ENCODE results near the gene NEK2. TPM values are rescaled to one million over a fixed set of nuclear protein-coding genes. Genes with fewer than 3 reads are reported as not detected.

The NEK2 gene
- total RNA-seq, 3 donors from 2014 or later (not counting 1 experiment from before 2014, with no cell fraction given), result 0.78 to 1.0 (median 0.99) TPM

- no peak overlapping the region for H3K27ac ChIP-seq (ENCODE audit: low read length)
- no peak overlapping the region for H3K4me3 ChIP-seq (ENCODE audit: low read length)
- H3K36me3 ChIP-seq (ENCODE audit: control insufficient read depth, insufficient read depth, low read length), result no peaks in the 10 kb centered on the region
- H3K36me3 Mint-ChIP-seq, result no peaks in the 10 kb centered on the region
- no peaks in the 10 kb centered on the region for H3K4me1 ChIP-seq (ENCODE audit: control insufficient read depth, insufficient read depth, low read length)
- ATAC-seq, result no peak
- no peaks in the 10 kb centered on the region for H3K9me3 ChIP-seq (ENCODE audit: control insufficient read depth, insufficient read depth, low read length)
- DNase-seq, result no peak
- intact Hi-C loops (cut with micrococcal nuclease), result no loop called here
- no peaks in the 10 kb centered on the region for H3K27me3 ChIP-seq (ENCODE audit: control insufficient read depth, insufficient read depth, low read length)
- 33% methylated on average over 1 of the region's 3 CpGs for WGBS (ENCODE audit: insufficient coverage)
- no peak overlapping the region for H3K4me3 Mint-ChIP-seq
- H3K4me1 Mint-ChIP-seq, result no peaks in the 10 kb centered on the region
- no peak overlapping the region for H3K27ac Mint-ChIP-seq
- H3K9me3 Mint-ChIP-seq, result no peaks in the 10 kb centered on the region
- TF ChIP-seq CTCF (IDR thresholded peaks at IDR 0.05), result no peak
- H3K27me3 Mint-ChIP-seq (ENCODE audit: low read depth in 2 of 2), result peaks cover 0 to 2% of the 10 kb centered on the region in 2 donors
These were observed 51.9 kb downstream of the NEK2 start for GRCh38 chr1:211623515-211623914.

DNA sequence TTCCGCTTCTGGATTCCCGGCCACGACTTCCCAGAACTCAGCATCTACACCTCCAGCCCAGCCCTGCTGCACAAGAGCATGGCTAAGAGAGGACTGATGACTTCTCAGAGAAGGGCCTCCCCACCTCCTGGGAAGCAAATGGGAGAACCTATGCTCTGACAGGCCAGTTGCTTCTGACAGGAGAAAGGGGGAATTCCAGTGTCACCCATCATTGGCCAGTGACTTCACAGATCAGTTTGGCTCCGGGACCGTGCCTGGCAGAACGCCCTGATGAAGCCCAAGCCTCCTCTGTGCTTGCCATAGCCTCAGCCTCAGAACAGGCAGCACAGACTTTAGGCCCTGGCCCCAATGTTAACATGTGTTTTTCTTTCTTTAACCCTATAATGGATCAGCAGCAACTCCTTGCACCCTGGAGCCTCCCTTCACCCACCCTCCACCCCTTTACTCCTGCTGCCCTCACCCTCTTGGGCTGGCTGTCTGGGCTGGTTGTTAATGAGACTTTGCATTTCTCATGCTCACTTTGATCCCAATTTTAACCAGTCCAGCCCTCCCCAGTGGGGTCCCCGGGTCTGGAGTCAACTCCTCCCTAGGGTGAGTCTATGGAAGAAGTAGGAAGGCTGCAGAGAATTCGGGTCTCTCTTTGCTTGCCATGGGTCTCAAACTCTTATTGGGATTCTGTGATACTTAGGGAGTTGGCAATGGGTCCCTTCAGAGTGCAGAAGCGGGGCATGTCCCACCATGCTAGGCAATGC, 53.8 kb downstream of the NEK2 start:
- DNase-seq (no peak), ATAC-seq (no peak)
- H3K27ac ChIP-seq (ENCODE audit: low read length), result no peak overlapping the region
- H3K9me3 ChIP-seq (ENCODE audit: control insufficient read depth, insufficient read depth, low read length), result no peaks in the 10 kb centered on the region
- H3K4me3 ChIP-seq (ENCODE audit: low read length), result no peak overlapping the region
- Mint-ChIP-seq H3K36me3 (no peaks in the 10 kb centered on the region), H3K27ac (no peak overlapping the region), H3K4me3 (no peak overlapping the region), H3K27me3 (ENCODE audit: low read depth in 2 of 2) (peaks cover 0 to 2% of the 10 kb centered on the region in 2 donors), H3K9me3 (no peaks in the 10 kb centered on the region), H3K4me1 (no peaks in the 10 kb centered on the region)
- H3K36me3 ChIP-seq (ENCODE audit: control insufficient read depth, insufficient read depth, low read length), result no peaks in the 10 kb centered on the region
- no peaks in the 10 kb centered on the region for H3K4me1 ChIP-seq (ENCODE audit: control insufficient read depth, insufficient read depth, low read length)
- TF ChIP-seq CTCF (IDR thresholded peaks at IDR 0.05), result no peak
- intact Hi-C loops (cut with micrococcal nuclease), result no loop called here
- H3K27me3 ChIP-seq (ENCODE audit: control insufficient read depth, insufficient read depth, low read length), result no peaks in the 10 kb centered on the region
- WGBS (ENCODE audit: insufficient coverage), result 87% methylated on average over 7 of the region's 9 CpGs

DNA sequence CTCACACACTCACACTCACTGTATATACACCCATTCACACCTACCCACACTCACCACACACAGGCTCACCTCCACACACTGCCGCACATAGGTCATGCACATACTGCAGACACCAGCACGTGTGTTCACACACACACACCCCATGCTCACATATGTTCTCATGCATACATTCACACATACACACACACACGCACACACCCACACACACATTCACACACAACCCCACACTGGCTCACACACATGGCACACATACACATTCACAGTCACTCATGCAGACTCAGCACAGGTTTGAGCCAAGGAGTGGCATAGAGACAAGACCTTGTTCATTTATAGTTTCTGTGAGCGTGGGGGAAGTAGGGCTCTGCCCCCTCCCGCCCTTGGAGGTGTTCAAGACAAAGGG, 55.3 kb downstream of the NEK2 start:
- TF ChIP-seq CTCF (IDR thresholded peaks at IDR 0.05), result no peak
- Histone ChIP-seq H3K27me3 (ENCODE audit: control insufficient read depth, insufficient read depth, low read length) (no peaks in the 10 kb centered on the region), H3K27ac (ENCODE audit: low read length) (no peak overlapping the region), H3K9me3 (ENCODE audit: control insufficient read depth, insufficient read depth, low read length) (no peaks in the 10 kb centered on the region), H3K4me3 (ENCODE audit: low read length) (no peak overlapping the region), H3K4me1 (ENCODE audit: control insufficient read depth, insufficient read depth, low read length) (no peaks in the 10 kb centered on the region), H3K36me3 (ENCODE audit: control insufficient read depth, insufficient read depth, low read length) (no peaks in the 10 kb centered on the region)
- whole genome bisulfite sequencing (ENCODE audit: insufficient coverage), result 87% methylated on average over 5 of the region's 5 CpGs
- DNase-seq (no peak), ATAC-seq (no peak)
- no peak overlapping the region for H3K4me3 Mint-ChIP-seq
- H3K9me3 Mint-ChIP-seq, result no peaks in the 10 kb centered on the region
- peaks cover 0 to 2% of the 10 kb centered on the region in 2 donors for H3K27me3 Mint-ChIP-seq (ENCODE audit: low read depth in 2 of 2)
- H3K27ac Mint-ChIP-seq, result no peak overlapping the region
- no peaks in the 10 kb centered on the region for H3K36me3 Mint-ChIP-seq
- intact Hi-C loops (cut with micrococcal nuclease), result no loop called here
- H3K4me1 Mint-ChIP-seq, result no peaks in the 10 kb centered on the region
